ENCODE measurements around the gene UCP3. TPM values are rescaled to one million over a fixed set of nuclear protein-coding genes. Genes with fewer than 3 reads are reported as not detected.
A peak's percentile ranks its signal among the peaks of the same experiment; 100 is the strongest.

Gene UCP3
- total RNA-seq, 1 donor from 2014 or later = 2.0 TPM

DNA sequence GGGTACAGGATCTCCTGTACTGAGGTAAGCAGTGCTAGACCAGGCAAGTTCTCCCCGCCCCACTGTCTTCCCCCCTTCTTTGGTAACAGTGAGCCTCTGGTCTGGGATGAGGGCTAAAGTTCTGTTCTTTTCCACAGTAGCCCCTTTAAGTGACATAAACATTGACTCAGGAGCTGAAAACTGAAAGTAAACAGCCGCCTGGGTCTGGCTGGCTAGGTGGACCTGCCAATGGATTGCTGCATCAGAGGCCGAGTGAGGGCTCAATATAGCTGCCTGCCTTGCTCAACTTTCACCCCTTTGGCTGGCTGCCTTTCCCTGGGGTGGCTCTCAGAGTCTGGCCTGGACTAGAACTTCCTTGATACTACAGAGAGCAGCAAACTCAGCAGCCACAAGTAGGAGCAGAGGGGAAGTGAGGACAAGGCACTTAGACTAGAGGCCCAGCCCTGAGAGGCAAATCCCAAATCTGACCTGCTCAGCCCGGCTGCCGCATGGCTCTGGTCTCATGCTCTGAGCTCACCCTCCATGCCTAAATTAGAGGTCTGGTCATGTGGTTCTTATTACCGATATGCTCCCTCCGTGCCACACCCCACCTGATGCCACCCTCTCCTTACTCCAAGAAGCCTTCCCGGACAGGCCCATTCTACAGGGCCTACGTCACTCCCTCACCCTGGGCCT lies 9.6 kb upstream of the UCP3 start:
- no peak overlapping the region for H3K4me2 ChIP-seq (ENCODE audit: low read length)
- no peaks in the 10 kb centered on the region for H4K20me1 ChIP-seq (ENCODE audit: insufficient read depth, low read length)
- Mint-ChIP-seq H3K4me1 (ENCODE audit: low read depth, unreplicated experiment) (peaks cover 14% of the 10 kb centered on the region), H3K36me3 (ENCODE audit: low read depth, unreplicated experiment) (peaks cover 41% of the 10 kb centered on the region), H3K27ac (ENCODE audit: unreplicated experiment) (peak overlapping the region; percentile 47), H3K4me3 (ENCODE audit: unreplicated experiment) (no peak overlapping the region), H3K27me3 (ENCODE audit: low read depth, unreplicated experiment) (no peaks in the 10 kb centered on the region), H3K9me3 (ENCODE audit: unreplicated experiment) (no peaks in the 10 kb centered on the region)
- no peak overlapping the region for H3K4me3 ChIP-seq (ENCODE audit: insufficient read depth, low read depth, low read length)
- TF ChIP-seq, protein P1, sequence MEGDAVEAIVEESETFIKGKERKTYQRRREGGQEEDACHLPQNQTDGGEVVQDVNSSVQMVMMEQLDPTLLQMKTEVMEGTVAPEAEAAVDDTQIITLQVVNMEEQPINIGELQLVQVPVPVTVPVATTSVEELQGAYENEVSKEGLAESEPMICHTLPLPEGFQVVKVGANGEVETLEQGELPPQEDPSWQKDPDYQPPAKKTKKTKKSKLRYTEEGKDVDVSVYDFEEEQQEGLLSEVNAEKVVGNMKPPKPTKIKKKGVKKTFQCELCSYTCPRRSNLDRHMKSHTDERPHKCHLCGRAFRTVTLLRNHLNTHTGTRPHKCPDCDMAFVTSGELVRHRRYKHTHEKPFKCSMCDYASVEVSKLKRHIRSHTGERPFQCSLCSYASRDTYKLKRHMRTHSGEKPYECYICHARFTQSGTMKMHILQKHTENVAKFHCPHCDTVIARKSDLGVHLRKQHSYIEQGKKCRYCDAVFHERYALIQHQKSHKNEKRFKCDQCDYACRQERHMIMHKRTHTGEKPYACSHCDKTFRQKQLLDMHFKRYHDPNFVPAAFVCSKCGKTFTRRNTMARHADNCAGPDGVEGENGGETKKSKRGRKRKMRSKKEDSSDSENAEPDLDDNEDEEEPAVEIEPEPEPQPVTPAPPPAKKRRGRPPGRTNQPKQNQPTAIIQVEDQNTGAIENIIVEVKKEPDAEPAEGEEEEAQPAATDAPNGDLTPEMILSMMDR (IDR thresholded peaks at IDR 0.05; ENCODE audit: insufficient read depth, low read depth, low read length) = no peak
- no peak for TF ChIP-seq EZH2 (IDR thresholded peaks at IDR 0.05; ENCODE audit: insufficient read depth, low read length)
- H3K79me2 ChIP-seq (ENCODE audit: insufficient read depth, low read length) = no peaks in the 10 kb centered on the region
- H3K9ac ChIP-seq (ENCODE audit: low read length) = no peak overlapping the region
- H2AFZ ChIP-seq (ENCODE audit: low read depth, low read length) = no peak overlapping the region
- no peaks in the 10 kb centered on the region for H3K9me3 ChIP-seq (ENCODE audit: insufficient read depth, low read depth, low read length)
- H3K36me3 ChIP-seq (ENCODE audit: insufficient read depth, low read length) = no peaks in the 10 kb centered on the region
- H3K27me3 ChIP-seq (ENCODE audit: insufficient read depth, low read length) = no peaks in the 10 kb centered on the region
- FAIRE-seq (no peak), DNase-seq (ENCODE audit: low read depth) (peak; percentile 34)
- peaks cover 9% of the 10 kb centered on the region for H3K4me1 ChIP-seq (ENCODE audit: insufficient read depth, low read length)
- no peak overlapping the region for H3K27ac ChIP-seq (ENCODE audit: low read depth, low read length)

DNA sequence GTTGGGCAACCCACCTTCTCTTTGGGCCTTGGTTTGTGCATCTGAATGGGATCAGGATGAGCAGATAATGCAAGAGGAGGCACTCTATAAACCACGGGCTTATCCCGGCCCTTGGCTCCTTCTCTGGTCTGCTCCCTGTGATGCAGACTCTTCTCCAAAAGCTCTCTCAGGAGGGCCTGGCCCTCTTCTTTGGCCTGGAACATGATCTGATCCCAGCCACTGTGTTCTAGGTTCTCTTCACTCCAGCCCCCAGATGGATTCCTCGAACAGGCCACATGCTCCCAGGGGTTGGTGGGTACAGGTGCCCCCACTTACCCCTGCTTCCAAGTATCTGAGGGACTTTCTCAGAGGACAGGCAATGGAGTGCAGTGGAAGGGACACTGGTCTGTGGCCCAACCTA lies 8.7 kb upstream of the UCP3 start:
- Histone ChIP-seq H2AFZ (ENCODE audit: low read depth, low read length) (no peak overlapping the region), H3K4me2 (ENCODE audit: low read length) (no peak overlapping the region), H3K27ac (ENCODE audit: low read depth, low read length) (no peak overlapping the region), H3K4me1 (ENCODE audit: insufficient read depth, low read length) (peaks cover 9% of the 10 kb centered on the region), H3K4me3 (ENCODE audit: insufficient read depth, low read depth, low read length) (no peak overlapping the region), H3K36me3 (ENCODE audit: insufficient read depth, low read length) (no peaks in the 10 kb centered on the region), H4K20me1 (ENCODE audit: insufficient read depth, low read length) (no peaks in the 10 kb centered on the region), H3K9me3 (ENCODE audit: insufficient read depth, low read depth, low read length) (no peaks in the 10 kb centered on the region), H3K9ac (ENCODE audit: low read length) (no peak overlapping the region), H3K79me2 (ENCODE audit: insufficient read depth, low read length) (no peaks in the 10 kb centered on the region), H3K27me3 (ENCODE audit: insufficient read depth, low read length) (no peaks in the 10 kb centered on the region)
- no peak overlapping the region for H3K4me3 Mint-ChIP-seq (ENCODE audit: unreplicated experiment)
- no peak overlapping the region for H3K27ac Mint-ChIP-seq (ENCODE audit: unreplicated experiment)
- no peaks in the 10 kb centered on the region for H3K27me3 Mint-ChIP-seq (ENCODE audit: low read depth, unreplicated experiment)
- DNase-seq (ENCODE audit: low read depth) (no peak), FAIRE-seq (no peak)
- H3K9me3 Mint-ChIP-seq (ENCODE audit: unreplicated experiment) = no peaks in the 10 kb centered on the region
- TF ChIP-seq, protein P1 (IDR thresholded peaks at IDR 0.05; ENCODE audit: insufficient read depth, low read depth, low read length) = no peak
- no peak for TF ChIP-seq EZH2 (IDR thresholded peaks at IDR 0.05; ENCODE audit: insufficient read depth, low read length)
- peaks cover 14% of the 10 kb centered on the region for H3K4me1 Mint-ChIP-seq (ENCODE audit: low read depth, unreplicated experiment)
- peaks cover 43% of the 10 kb centered on the region for H3K36me3 Mint-ChIP-seq (ENCODE audit: low read depth, unreplicated experiment)
